Stimulated activated CD8-positive, alpha-beta memory T cell treated with anti-CD3 and anti-CD28 coated beads, Interleukin-7, amount 100 ng/mL, for 48 hours (primary cell): ENCODE measurements around the gene C19orf25.
"Not testable (repeated sequence)": the region's sequence is repeated elsewhere in the genome, so short reads cannot be mapped to it uniquely, and the experiment has no call there.

Source experiments
- DNase-seq, 2 donors: peaks; one replicate each; pipeline ENCODE4 v3.0.0-alpha.2; 2020; ENCODE audit warnings: low read depth in 1 of 2; ENCODE audit errors: extremely low read depth in 1 of 2

C19orf25 gene

GRCh38 chr19:1478934-1479707 is at the start of gene C19orf25:
C19orf25 (minus strand) TSS chr19:1479215; CDS start chr19:1478903, 312 bp downstream.
- peak; percentile 88 to 91 for DNase-seq

- no peak for DNase-seq
Measured at GRCh38 chr19:1527650-1528309, 48.8 kb upstream of the C19orf25 start.

GRCh38 chr19:1526979-1527649 is 48.1 kb upstream of the C19orf25 start:
- DNase-seq, result no peak

GRCh38 chr19:1526066-1526778 is 47.2 kb upstream of the C19orf25 start:
- no peak for DNase-seq

- no peak for DNase-seq
Measured at GRCh38 chr19:1525343-1525742, 46.3 kb upstream of the C19orf25 start.

GRCh38 chr19:1524972-1525325 is 45.9 kb upstream of the C19orf25 start:
- DNase-seq, result no peak

- DNase-seq, result no peak
Measured at GRCh38 chr19:1524287-1524971, 45.4 kb upstream of the C19orf25 start.

- DNase-seq, result no peak
Measured at GRCh38 chr19:1523412-1524286, 44.6 kb upstream of the C19orf25 start, which contains the start of gene PLK5. PLK5 (plus strand) TSS chr19:1524077; CDS start chr19:1526997, 2,920 bp downstream.

- no peak for DNase-seq
Measured at GRCh38 chr19:1522838-1523237, 43.8 kb upstream of the C19orf25 start.

- no peak for DNase-seq
Measured at GRCh38 chr19:1522061-1522460, 43.0 kb upstream of the C19orf25 start.

GRCh38 chr19:1521636-1522035 is 42.6 kb upstream of the C19orf25 start:
- no peak for DNase-seq

- no peak for DNase-seq
Measured at GRCh38 chr19:1520203-1520780, 41.3 kb upstream of the C19orf25 start.

- not testable (repeated sequence) for DNase-seq
Measured at GRCh38 chr19:1519802-1520201, 40.8 kb upstream of the C19orf25 start.

- no peak for DNase-seq
Measured at GRCh38 chr19:1518471-1518870, 39.5 kb upstream of the C19orf25 start.

GRCh38 chr19:1516395-1516753 is 37.4 kb upstream of the C19orf25 start:
- DNase-seq, result no peak

GRCh38 chr19:1514986-1515721 is 36.1 kb upstream of the C19orf25 start:
- DNase-seq, result no peak

- DNase-seq, result no peak
Measured at GRCh38 chr19:1514295-1514661, 35.3 kb upstream of the C19orf25 start.

GRCh38 chr19:1513499-1514294 is 34.7 kb upstream of the C19orf25 start:
- DNase-seq, result peak in 1 of 2 donors; percentile 62
